Activated naive CD8-positive, alpha-beta T cell treated with anti-CD3 and anti-CD28 coated beads for 36 hours (primary cell): ENCODE data around the gene FLRT1. TPM values are rescaled to one million over a fixed set of nuclear protein-coding genes. Genes with fewer than 3 reads are reported as not detected.
"Not testable (repeated sequence)": the region's sequence is repeated elsewhere in the genome, so short reads cannot be mapped to it uniquely, and the experiment has no call there.

Experiments
- DNase-seq: peaks from one replicate; pipeline ENCODE4 v3.0.0; 2021
- H3K27ac Mint-ChIP-seq: one replicate; pipeline ENCODE4 v1.8.0; 2022; ENCODE audit warnings: mild to moderate bottlenecking, moderate library complexity, mixed read lengths
- H3K27me3 Mint-ChIP-seq: one replicate; pipeline ENCODE4 v1.8.0; 2022; ENCODE audit warnings: mild to moderate bottlenecking, mixed read lengths
- H3K36me3 Mint-ChIP-seq: one replicate; pipeline ENCODE4 v1.8.0; 2021; ENCODE audit warnings: mild to moderate bottlenecking, mixed read lengths
- H3K4me1 Mint-ChIP-seq: one replicate; pipeline ENCODE4 v1.8.0; 2021; ENCODE audit warnings: mixed read lengths
- H3K4me3 Mint-ChIP-seq: one replicate; pipeline ENCODE4 v1.8.0; 2022; ENCODE audit warnings: mild to moderate bottlenecking, moderate library complexity, mixed read lengths
- H3K9me3 Mint-ChIP-seq: one replicate; pipeline ENCODE4 v1.8.0; 2022; ENCODE audit warnings: mixed read lengths
- total RNA-seq, 2 experiments: library from RNA; stranded (reverse); gene quantifications; one replicate each; pipeline ENCODE4 v1.2.3, GENCODE V29; 2021

The FLRT1 gene
- total RNA-seq, 2 experiments from 2014 or later = not detected

DNA sequence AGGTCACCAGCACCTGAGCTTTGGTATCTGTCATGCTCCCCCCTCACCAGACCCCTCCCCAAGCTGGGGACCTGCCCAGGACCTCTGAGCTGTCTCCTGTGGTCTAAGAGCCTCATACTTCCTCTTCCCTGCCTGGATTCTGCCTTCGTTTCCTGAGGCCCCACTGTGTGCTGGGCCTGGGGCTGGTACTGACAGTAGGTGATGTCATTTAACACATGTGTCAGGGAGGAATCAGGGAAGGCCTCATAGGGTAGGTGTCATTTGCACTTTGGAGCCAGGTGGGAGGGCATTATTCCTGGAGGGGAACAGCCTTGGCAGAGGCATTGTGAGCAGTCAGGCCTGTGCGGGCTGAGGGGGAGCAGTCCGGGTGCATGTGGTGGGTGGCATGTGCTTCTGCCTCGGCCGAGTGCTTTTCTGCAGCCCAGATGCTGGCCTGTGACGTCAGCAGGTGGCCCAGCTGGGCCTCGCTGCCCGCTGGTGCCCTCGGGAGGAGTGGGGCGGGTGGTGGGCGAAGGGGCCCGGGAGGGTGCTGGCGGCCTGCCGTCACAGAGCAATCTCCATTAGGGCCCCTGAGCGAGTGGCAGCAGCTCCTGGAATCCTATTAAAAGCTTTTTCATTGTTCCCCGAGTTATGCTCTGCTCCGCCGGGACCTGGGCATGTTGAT is 9.1 kb downstream of the FLRT1 start:
- no peak overlapping the region for H3K27ac Mint-ChIP-seq

DNA sequence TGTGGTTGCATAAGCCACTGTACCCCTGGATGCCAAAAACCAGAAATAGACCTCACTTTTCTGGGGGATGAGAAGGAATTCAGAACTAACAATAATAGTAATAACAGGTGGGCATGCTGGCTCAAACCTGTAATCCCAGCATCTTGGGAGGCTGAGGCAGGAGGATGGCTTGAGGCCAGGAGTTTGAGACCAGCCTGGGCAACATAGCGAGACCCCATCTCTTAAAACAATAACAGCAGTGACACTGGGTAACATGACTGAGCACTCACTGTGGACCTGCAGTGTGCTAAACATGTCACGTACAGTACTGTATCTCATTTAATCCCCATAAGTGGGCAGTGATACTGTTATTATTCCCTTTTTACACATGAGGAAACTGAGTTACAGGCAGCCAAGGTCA is 10.0 kb downstream of the FLRT1 start:
- H3K36me3 Mint-ChIP-seq = no peaks in the 10 kb centered on the region
- no peak for DNase-seq
- H3K4me1 Mint-ChIP-seq = no peaks in the 10 kb centered on the region
- peaks cover 2% of the 10 kb centered on the region for H3K27me3 Mint-ChIP-seq
- no peaks in the 10 kb centered on the region for H3K9me3 Mint-ChIP-seq
- H3K4me3 Mint-ChIP-seq = no peak overlapping the region
- no peak overlapping the region for H3K27ac Mint-ChIP-seq

More for the DNA sequence above, 9.1 kb downstream of the FLRT1 start:
- Mint-ChIP-seq H3K36me3 (no peaks in the 10 kb centered on the region), H3K4me3 (no peak overlapping the region), H3K27me3 (peaks cover 11% of the 10 kb centered on the region), H3K9me3 (no peaks in the 10 kb centered on the region), H3K4me1 (no peaks in the 10 kb centered on the region)
- DNase-seq = no peak

DNA sequence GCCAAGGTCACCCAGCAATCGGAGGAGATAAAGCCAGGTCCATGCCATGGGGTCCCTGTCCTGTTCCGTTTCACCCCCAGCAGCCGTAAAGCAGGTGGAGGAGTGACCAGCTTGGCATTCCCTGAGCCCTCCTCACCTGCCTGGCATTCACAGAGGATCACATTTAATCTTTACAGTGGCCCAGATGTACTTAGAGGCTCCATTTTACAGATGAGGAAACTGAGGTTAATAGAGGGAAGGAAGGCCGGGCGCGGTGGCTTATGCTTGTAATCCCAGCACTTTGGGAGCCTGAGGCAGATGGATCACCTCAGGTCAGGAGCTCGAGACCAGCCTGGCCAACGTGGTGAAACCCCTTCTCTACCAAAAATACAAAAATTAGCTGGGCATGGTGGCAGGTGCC is 11.6 kb downstream of the FLRT1 start:
- H3K9me3 Mint-ChIP-seq, H3K36me3 Mint-ChIP-seq, DNase-seq, H3K4me3 Mint-ChIP-seq, H3K4me1 Mint-ChIP-seq, H3K27me3 Mint-ChIP-seq, H3K27ac Mint-ChIP-seq: not testable (repeated sequence)

DNA sequence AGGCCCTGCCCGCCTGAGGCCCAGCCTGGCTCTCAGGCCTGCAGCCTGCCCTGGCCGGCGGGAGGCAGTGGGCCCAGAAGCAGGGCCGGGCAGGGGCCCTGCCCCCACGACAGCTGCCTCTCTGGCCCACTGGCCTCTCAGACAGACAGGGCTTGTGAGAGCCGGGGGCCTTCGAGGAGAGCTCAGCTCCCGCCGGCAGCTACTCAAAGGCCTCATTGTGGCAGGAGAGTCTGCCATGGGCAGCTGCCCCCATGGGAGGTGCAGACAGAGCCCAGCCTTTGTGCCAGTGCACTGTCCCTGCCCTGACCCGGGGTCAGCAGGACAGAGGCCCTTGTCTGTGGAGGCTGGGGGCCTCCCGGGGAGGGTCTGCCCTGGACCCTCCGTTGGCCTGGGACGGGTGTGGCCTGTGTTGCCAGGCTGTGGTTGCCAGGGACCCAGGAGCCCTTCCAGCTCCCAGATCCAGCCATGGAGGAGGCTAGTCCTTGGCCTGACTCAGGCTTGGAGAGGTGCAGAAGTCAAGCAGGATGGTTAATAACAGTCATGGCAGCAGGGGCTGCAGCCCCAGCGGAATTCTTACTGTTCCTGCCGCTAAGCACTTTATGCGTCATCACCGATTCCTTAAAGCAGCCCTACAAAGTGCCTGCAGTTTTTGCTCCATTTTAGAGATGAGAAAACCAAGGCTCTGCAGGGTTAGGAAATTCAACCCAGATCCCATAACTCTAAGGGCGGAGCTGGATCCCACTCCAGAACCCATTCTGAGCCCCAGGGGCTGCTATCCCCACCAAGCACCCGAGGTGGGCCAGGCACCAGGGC is 12.5 kb downstream of the FLRT1 start:
- Mint-ChIP-seq H3K27me3 (no peaks in the 10 kb centered on the region), H3K36me3 (no peaks in the 10 kb centered on the region), H3K4me1 (no peaks in the 10 kb centered on the region), H3K9me3 (no peaks in the 10 kb centered on the region), H3K27ac (no peak overlapping the region), H3K4me3 (no peak overlapping the region)
- no peak for DNase-seq

DNA sequence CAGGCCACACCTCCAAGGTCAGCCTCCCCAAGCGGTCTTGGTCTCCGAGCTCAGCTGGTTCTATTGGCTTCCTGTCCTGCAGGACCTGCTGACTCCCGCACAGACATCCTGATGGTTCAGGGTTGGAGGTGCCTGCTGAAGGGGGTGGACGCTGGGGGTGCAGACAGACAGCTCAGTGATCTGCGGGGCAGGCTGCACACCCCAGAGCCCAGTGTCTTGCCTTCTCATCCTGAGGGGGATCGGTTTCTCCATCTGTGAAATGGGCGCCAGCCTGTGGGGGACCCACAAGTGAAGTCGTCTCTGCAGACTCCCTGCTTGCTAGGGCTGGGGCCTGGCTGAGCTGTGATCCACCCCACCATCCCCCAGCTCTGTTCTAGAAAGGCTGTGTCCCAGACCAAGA is 13.8 kb downstream of the FLRT1 start:
- Mint-ChIP-seq H3K27me3 (no peaks in the 10 kb centered on the region), H3K36me3 (no peaks in the 10 kb centered on the region), H3K4me1 (no peaks in the 10 kb centered on the region), H3K4me3 (no peak overlapping the region), H3K9me3 (no peaks in the 10 kb centered on the region), H3K27ac (no peak overlapping the region)
- no peak for DNase-seq

DNA sequence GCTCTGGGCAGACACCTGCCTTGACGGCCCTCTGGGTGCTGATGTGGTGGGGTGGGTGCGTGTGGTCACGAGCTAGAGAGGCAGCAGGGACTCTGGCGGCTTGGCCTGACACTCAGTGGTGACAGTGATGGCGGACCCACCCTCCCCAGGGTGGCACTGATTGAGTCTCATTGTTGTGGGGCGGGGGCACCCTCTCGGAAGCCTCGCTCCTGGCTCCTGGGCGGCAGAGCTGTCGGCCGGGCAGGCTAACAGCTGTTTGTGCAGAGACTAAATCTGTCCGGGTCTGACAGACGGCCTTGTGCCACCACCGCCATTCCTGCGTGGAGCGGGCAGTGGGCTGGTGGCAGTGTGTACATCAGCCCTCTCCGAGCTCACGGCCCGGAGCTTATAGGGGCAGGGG is 15.6 kb downstream of the FLRT1 start:
- Mint-ChIP-seq H3K27me3 (no peaks in the 10 kb centered on the region), H3K27ac (no peak overlapping the region), H3K9me3 (no peaks in the 10 kb centered on the region), H3K36me3 (no peaks in the 10 kb centered on the region), H3K4me3 (no peak overlapping the region), H3K4me1 (no peaks in the 10 kb centered on the region)
- no peak for DNase-seq

DNA sequence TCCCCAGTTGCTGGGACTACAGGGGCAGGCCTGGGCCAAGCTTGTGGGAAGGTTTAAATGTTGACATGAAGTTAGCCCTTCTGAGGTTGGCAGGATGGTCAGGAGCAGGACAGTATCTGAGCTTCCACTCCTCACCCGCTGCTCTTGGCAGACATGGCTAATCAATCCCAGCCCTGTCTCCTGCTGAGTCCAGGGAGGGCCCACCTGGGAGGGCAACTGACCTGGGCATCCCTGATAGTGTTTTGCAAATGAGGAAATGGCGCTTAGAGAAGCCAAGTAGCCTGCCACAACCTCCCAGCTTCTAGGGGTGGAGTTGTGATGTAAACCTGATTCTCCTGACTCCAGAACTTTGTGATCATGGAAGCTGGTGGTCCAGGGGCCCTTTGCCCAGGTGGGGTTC is 16.7 kb downstream of the FLRT1 start:
- Mint-ChIP-seq H3K9me3 (no peaks in the 10 kb centered on the region), H3K36me3 (no peaks in the 10 kb centered on the region), H3K4me1 (no peaks in the 10 kb centered on the region), H3K27me3 (no peaks in the 10 kb centered on the region), H3K27ac (no peak overlapping the region), H3K4me3 (no peak overlapping the region)
- no peak for DNase-seq

DNA sequence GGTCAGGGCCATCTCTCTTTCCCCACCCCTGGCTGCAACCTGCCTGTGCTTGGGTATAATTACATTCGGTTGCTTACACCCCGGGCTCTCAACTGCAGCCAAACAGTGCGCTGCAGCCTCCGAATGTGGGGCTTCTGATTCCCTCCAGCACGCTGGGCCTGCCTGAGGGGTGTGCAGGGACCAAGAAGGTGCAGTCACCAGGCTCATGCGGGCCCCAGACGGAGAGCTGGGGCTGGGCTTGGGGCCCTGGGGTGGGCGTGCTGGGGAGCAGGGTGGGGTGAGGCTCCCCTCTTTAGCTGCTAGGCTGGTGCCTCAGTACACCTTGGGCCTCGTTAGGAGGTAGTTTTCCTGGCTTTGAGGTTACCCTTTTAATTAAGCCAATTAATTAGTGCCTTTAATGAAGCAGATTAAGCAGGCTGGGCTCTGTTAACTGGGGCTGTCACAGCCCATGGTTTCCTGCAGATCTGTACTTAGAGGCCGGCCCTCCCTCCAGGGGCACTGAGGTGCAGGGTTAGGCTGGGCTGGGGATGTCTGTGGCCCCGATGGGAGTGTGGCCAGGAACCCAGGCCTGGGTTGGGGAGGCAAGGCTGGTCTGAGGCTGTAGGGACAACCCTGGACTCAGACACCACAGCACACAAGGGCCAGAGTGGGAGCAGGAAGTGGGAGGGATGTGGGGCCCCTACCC is 17.3 kb downstream of the FLRT1 start:
- DNase-seq = no peak
- H3K4me1 Mint-ChIP-seq = no peaks in the 10 kb centered on the region
- H3K27me3 Mint-ChIP-seq = no peaks in the 10 kb centered on the region
- no peak overlapping the region for H3K27ac Mint-ChIP-seq
- H3K36me3 Mint-ChIP-seq = no peaks in the 10 kb centered on the region
- no peak overlapping the region for H3K4me3 Mint-ChIP-seq
- no peaks in the 10 kb centered on the region for H3K9me3 Mint-ChIP-seq

DNA sequence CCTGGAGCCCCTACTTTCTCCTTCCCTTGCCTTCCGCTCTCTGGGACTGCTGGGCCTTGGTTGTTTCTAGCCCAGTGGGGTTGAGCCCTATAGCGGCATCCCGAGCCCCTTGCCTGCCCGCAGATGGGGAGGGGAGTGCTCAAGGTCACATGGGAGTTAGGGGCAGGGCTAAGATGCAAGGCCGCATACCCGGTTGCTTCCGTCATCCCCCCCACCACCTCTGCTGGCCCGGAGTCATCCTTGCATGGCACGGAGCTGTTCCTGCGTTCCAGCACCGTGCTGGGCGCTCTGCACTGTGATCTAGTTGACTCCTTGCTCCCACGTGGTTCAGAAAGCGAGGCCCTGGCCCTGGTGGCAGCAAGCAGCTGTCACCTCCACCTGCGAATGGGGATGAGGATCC is 18.0 kb downstream of the FLRT1 start:
- H3K4me1 Mint-ChIP-seq = no peaks in the 10 kb centered on the region
- H3K9me3 Mint-ChIP-seq = no peaks in the 10 kb centered on the region
- no peaks in the 10 kb centered on the region for H3K27me3 Mint-ChIP-seq
- no peak overlapping the region for H3K4me3 Mint-ChIP-seq
- DNase-seq = no peak
- no peak overlapping the region for H3K27ac Mint-ChIP-seq
- H3K36me3 Mint-ChIP-seq = no peaks in the 10 kb centered on the region

DNA sequence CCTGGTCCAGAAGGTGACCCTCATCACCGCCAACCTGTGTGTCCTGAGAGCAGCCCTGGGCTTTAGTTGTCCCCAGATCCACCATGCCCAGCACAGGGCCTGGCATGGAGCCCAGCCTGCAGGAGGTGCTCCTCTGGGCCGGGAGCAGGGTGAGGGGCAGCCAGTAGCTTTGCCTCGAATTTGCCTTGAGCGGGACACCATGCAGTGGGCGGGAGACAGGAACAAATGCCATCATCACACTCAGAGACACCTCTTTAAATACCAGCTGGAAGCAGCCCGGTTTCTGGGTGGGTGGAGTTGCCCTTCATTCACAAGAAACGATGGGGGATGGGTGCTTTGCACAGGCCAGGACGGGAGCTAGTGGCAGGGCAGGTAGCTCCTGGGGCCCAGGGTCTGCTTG is 19.3 kb downstream of the FLRT1 start:
- Mint-ChIP-seq H3K27me3 (no peaks in the 10 kb centered on the region), H3K36me3 (no peaks in the 10 kb centered on the region), H3K9me3 (no peaks in the 10 kb centered on the region), H3K4me1 (no peaks in the 10 kb centered on the region), H3K27ac (no peak overlapping the region), H3K4me3 (no peak overlapping the region)
- no peak for DNase-seq

DNA sequence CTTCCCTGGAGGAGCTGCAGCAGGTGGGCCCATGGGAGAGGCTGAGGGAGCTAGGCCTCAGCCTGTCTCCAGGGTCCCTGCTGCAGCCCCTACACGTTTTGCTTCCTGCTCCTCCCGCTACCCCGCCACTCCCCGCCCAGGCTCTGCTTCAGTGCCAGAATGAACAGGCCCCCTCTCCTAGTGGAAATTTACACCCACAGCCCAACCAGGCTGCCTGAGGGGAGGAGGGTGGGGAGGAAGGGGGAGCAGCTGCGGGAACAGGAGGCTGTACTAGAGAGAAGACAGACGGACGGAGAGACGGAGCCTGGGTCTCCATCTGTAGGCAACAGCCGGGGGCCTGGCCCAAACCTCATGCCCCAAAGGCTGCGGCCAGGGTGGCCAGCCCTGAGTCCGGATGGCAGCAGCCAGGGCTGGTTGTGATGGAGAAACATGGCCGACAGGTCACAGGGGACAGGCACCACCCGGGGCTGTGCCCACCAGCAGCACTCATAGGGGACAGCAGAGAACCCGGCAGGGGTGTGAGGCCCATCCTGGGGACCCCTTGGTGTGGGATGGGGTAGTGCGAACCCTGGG is 20.6 kb downstream of the FLRT1 start:
- H3K27me3 Mint-ChIP-seq = peaks cover 7% of the 10 kb centered on the region
- no peak overlapping the region for H3K27ac Mint-ChIP-seq
- H3K36me3 Mint-ChIP-seq = no peaks in the 10 kb centered on the region
- DNase-seq = no peak
- H3K9me3 Mint-ChIP-seq = no peaks in the 10 kb centered on the region
- peaks cover 3% of the 10 kb centered on the region for H3K4me1 Mint-ChIP-seq
- no peak overlapping the region for H3K4me3 Mint-ChIP-seq

DNA sequence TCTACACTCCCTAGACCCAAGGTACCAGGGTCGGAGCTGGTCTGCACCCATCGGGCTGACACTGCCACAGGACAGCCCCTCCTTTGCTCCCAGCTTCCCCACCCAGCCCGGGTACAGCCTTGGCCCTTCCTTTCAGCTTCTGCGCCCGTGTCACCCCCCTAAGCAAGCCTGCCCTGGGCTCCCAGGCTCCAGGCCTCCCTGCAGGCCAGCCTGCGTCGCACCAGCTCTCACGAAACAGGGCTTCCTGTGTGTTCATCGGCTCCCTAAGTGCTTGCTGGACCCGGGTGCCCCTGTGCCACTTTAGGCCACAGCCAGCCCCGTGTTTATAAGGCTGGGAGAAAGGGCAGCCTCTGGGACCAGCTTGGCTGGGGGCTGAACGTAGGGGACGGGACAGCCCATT is 21.1 kb downstream of the FLRT1 start:
- no peaks in the 10 kb centered on the region for H3K9me3 Mint-ChIP-seq
- H3K4me1 Mint-ChIP-seq = peaks cover 3% of the 10 kb centered on the region
- DNase-seq = no peak
- H3K4me3 Mint-ChIP-seq = no peak overlapping the region
- H3K27ac Mint-ChIP-seq = no peak overlapping the region
- peaks cover 12% of the 10 kb centered on the region for H3K27me3 Mint-ChIP-seq
- H3K36me3 Mint-ChIP-seq = no peaks in the 10 kb centered on the region

DNA sequence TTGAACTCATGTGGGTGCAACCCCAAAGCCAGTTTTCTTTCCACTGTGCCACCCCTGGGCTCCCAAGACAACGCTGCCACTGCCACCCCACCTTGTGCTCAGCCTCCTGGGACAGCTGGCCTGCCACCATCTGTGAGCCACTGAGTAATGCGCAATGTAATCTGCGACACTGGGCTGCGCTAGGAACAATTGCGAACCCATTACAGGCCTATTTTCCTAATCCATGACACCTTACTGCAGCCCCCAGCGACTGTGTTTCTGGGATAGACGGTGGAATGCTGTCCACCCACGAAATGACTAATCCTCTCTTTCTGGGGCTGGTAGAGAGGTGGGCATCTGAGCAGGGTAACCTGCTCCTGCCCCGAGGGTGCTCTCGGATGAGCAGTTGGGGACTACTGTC is 22.2 kb downstream of the FLRT1 start:
- no peak overlapping the region for H3K27ac Mint-ChIP-seq
- no peaks in the 10 kb centered on the region for H3K9me3 Mint-ChIP-seq
- DNase-seq = no peak
- H3K36me3 Mint-ChIP-seq = no peaks in the 10 kb centered on the region
- H3K4me3 Mint-ChIP-seq = no peak overlapping the region
- peaks cover 15% of the 10 kb centered on the region for H3K27me3 Mint-ChIP-seq
- peaks cover 3% of the 10 kb centered on the region for H3K4me1 Mint-ChIP-seq

DNA sequence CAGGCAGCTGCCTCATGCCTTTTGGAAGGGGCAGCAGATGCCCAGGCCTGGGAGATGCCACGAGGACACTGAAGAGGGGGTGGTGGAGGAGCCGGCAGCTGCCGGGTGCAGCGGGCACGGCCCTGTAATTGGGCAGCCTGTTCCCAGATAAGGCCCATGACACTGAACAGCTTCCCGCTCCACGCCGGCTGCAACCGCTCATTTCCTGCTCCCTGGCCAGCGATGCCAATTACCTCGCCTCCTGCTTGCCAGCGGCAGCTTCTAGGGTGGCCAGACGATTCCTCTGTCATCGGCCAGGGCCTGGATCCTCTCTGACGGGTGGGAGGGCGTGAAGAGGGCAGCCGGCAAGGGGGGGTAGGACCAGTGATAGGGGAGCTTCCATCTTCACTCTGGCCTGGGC is 22.8 kb downstream of the FLRT1 start:
- Mint-ChIP-seq H3K36me3 (no peaks in the 10 kb centered on the region), H3K4me1 (peaks cover 3% of the 10 kb centered on the region), H3K4me3 (no peak overlapping the region), H3K27ac (no peak overlapping the region), H3K27me3 (peaks cover 15% of the 10 kb centered on the region), H3K9me3 (no peaks in the 10 kb centered on the region)
- no peak for DNase-seq

DNA sequence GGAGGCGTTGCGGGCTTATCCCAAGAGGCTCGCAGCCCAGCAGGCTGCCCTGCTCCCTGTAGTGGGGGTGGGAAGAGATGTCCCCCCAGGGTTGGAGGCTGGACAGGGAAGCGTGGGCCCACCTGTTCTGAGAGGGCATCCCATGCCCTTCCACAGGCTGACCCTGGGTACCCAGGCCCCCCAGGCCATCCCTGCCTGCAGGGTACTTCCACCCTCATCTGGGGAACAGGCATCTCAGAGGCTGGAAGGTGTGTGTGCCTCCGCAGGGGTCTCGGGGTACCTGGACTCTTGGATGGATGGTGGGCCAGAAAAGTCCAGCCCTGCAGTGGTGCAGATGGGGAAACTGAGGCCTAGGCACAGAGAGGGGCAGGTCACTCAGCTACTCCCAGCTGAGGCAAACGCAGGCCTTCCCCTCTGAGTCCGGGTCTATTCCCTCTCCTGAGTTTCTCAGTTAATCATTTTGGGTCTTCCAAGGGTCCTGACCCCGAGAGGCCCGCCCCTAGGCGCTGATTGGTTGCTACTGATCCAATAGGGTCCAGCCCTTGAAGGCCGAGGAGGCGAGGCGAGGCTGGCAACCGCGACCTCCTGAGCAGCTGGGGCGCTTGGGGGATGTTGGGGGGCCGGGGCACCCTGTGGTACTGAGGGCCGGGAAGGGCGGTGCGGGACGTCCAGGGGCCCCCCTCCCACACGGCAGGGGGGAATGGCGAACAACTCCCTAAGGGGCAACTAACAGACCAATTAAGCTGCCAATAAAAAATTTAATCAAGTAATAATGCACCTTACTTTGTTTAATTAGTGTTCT is 23.8 kb downstream of the FLRT1 start:
- Mint-ChIP-seq H3K27ac (no peak overlapping the region), H3K36me3 (no peaks in the 10 kb centered on the region), H3K4me3 (no peak overlapping the region), H3K27me3 (peaks cover 15% of the 10 kb centered on the region), H3K9me3 (no peaks in the 10 kb centered on the region), H3K4me1 (peaks cover 3% of the 10 kb centered on the region)
- DNase-seq = no peak
